Keratinocyte (primary cell): Measurements from ENCODE around the gene EP300. TPM values are rescaled to one million over a fixed set of nuclear protein-coding genes. Genes with fewer than 3 reads are reported as not detected.

ENCODE experiments used
- DNase-seq: peaks from one replicate; pipeline ENCODE4 v3.0.0-alpha.2; 2011; ENCODE audit warnings: low read depth, missing footprints, low spot score
- FAIRE-seq: peaks from 2 replicates; lab custom pipeline; 2011; peaks lifted over from hg19 to GRCh38; lab: Jason Lieb, UNC
- H2AFZ ChIP-seq: 2 replicates; pipeline ENCODE4 v1.6.0; 2012; ENCODE audit warnings: low read length, control low read depth, inconsistent platforms; ENCODE audit not compliant: control insufficient read depth
- H3K27ac ChIP-seq: 2 replicates; pipeline ENCODE4 v1.5.1; 2011; ENCODE audit warnings: low read length; ENCODE audit not compliant: control insufficient read depth, insufficient read depth
- H3K27me3 ChIP-seq: 3 replicates; pipeline ENCODE4 v1.6.0; 2011; ENCODE audit warnings: low read length; ENCODE audit not compliant: control insufficient read depth, insufficient read depth; ENCODE audit errors: extremely low read depth
- H3K36me3 ChIP-seq, 2 experiments: 2 replicates in 1 of 2; 3 replicates in 1 of 2; pipeline ENCODE4 v1.5.1; 2011; ENCODE audit warnings: low read length in 2 of 2, mild to moderate bottlenecking in 1 of 2; ENCODE audit not compliant: control insufficient read depth in 2 of 2, insufficient read depth in 2 of 2; ENCODE audit errors: extremely low read depth in 1 of 2
- H3K4me1 ChIP-seq: 3 replicates; pipeline ENCODE4 v1.5.1; 2011; ENCODE audit warnings: low read length; ENCODE audit not compliant: control insufficient read depth, insufficient read depth; ENCODE audit errors: extremely low read depth
- H3K4me2 ChIP-seq: 3 replicates; pipeline ENCODE4 v1.6.0; 2011; ENCODE audit warnings: low read depth, low read length; ENCODE audit not compliant: control insufficient read depth, insufficient read depth; ENCODE audit errors: extremely low read depth
- H3K4me3 ChIP-seq, 3 experiments: fragments of 200-600 bp in 1 of 3; sonication (generic) in 1 of 3; 2 replicates in 2 of 3; 3 replicates in 1 of 3; pipeline ENCODE4 v1.5.1; 2011 to 2016; ENCODE audit warnings: low read length in 3 of 3, mild to moderate bottlenecking in 3 of 3, control low read depth in 2 of 3, inconsistent platforms in 1 of 3, low read depth in 1 of 3, mixed read lengths in 1 of 3, mixed run types in 1 of 3, moderate library complexity in 1 of 3; ENCODE audit not compliant: control insufficient read depth in 2 of 3, insufficient read depth in 2 of 3; ENCODE audit errors: extremely low read depth in 1 of 3
- H3K79me2 ChIP-seq: 2 replicates; pipeline ENCODE4 v1.6.0; 2012; ENCODE audit warnings: low read length; ENCODE audit not compliant: control insufficient read depth, insufficient read depth
- H3K9ac ChIP-seq: 3 replicates; pipeline ENCODE4 v1.6.0; 2011; ENCODE audit warnings: low read length; ENCODE audit not compliant: control insufficient read depth, insufficient read depth; ENCODE audit errors: extremely low read depth
- H3K9me1 ChIP-seq: 3 replicates; pipeline ENCODE4 v1.6.0; 2011; ENCODE audit warnings: low read length; ENCODE audit not compliant: control insufficient read depth, insufficient read depth; ENCODE audit errors: extremely low read depth
- H3K9me3 ChIP-seq: 2 replicates; pipeline ENCODE4 v1.5.1; 2012; ENCODE audit warnings: low read depth, low read length; ENCODE audit not compliant: control insufficient read depth
- H4K20me1 ChIP-seq: 3 replicates; pipeline ENCODE4 v1.6.0; 2011; ENCODE audit warnings: low read length; ENCODE audit not compliant: control insufficient read depth, insufficient read depth; ENCODE audit errors: extremely low read depth
- EZH2 ChIP-seq: IDR thresholded peaks from one replicate; pipeline ENCODE4 v1.6.1; 2012; ENCODE audit warnings: inconsistent platforms, mild to moderate bottlenecking, low read length, moderate library complexity
- dilution Hi-C: fragments of 300-500 bp; cut with MboI; formaldehyde crosslinking; loops from one replicate; pipeline ENCODE4 v1.7.0; 2020; ENCODE audit warnings: low sequenced_read_pairs; ENCODE audit not compliant: extremely low pct_ligation_motif_present
- polyA plus RNA-seq, 5 experiments: library from polyadenylated mRNA; depleted of rRNA in 3 of 5; stranded (reverse) in 3 of 5; stranded (forward) in 1 of 5; unstranded in 1 of 5; fragments of >200 nt; gene quantifications; 1 replicate in 1 of 5; 2 replicates in 3 of 5; 3 replicates in 1 of 5; pipeline versions ENCODE4 v1.2.1 to v1.2.3, GENCODE V29; 2011 to 2012; ENCODE audit warnings: missing spikeins in 2 of 5, low read depth in 1 of 5, low replicate concordance in 1 of 5
- TF ChIP-seq, protein P1 (sequence below), 3 experiments: IDR thresholded peaks in 1 of 3; conservative IDR thresholded peaks in 1 of 3; optimal IDR thresholded peaks in 1 of 3; 2 replicates in 2 of 3; 3 replicates in 1 of 3; pipeline versions ENCODE3 to v1.5.1; 2011; ENCODE audit warnings: low read length in 3 of 3, mild to moderate bottlenecking in 3 of 3, moderate library complexity in 2 of 3, control low read depth in 1 of 3, inconsistent platforms in 1 of 3; ENCODE audit not compliant: insufficient read depth in 2 of 3; ENCODE audit errors: extremely low read depth in 1 of 3

The EP300 gene
- polyA plus RNA-seq, 1 donor (not counting 4 experiments of a cell fraction or from before 2014, with no cell fraction given), result 10.5 TPM

DNA sequence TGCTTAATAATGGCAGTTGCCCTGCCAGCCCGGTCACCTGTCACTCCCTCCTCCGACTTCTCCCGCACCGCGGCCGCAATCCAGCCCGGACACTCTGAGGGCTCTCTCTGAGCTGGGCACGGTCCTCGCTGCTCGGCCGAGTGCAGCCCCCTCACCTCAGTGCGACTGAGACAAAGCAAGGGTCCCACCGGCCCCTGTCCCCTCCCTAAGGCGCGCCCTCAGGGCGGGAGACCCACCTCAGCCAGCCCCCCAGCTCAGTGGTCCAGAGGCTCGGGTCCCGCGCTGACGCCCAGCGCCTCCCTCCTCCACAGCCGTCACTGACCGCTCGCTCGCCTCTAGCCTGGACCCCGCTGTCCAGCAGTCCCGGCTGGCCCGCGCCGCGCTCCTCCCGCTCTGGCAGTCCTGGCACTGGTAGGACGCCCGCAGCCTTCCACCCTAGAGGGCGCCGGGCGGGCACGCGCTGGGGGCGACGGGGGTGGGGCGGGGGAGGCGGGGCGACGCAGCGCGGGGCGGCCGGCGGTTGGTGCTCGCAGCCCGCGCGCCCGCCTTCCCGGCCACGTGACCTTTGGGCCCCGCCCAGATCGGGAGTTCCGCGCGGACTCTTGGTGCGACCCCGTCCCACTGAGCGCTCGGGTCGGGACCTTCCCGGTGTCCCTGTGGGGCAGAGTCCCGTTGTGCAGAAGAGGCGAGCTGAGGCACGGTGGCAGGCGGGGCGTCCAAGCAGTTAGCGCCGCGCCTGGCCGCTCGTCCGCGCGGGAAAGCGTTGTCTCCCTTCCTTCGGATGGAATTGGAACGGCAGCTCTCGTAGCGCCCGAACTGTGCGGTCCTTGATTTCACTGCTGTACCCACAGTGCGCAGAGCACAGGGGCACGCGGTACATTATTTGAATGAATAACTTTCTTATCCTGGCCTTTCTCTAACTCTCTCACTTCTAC lies 104.9 kb downstream of the EP300 start:
- Histone ChIP-seq H4K20me1 (no peaks in the 10 kb centered on the region), H3K79me2 (no peaks in the 10 kb centered on the region), H3K27ac (no peak overlapping the region), H3K27me3 (no peaks in the 10 kb centered on the region), H2AFZ (peak overlapping the region; percentile 97), H3K9ac (peak overlapping the region; percentile 64), H3K9me1 (no peaks in the 10 kb centered on the region), H3K36me3 (no peaks in the 10 kb centered on the region), H3K4me2 (peak overlapping the region; percentile 96), H3K9me3 (no peaks in the 10 kb centered on the region), H3K4me3 (peak overlapping the region; percentile 56 to 81 (median 75)), H3K4me1 (peaks cover 17% of the 10 kb centered on the region)
- dilution Hi-C loops, result no loop called here
- FAIRE-seq (no peak), DNase-seq (no peak)
- no peak for TF ChIP-seq EZH2
- TF ChIP-seq, protein P1, sequence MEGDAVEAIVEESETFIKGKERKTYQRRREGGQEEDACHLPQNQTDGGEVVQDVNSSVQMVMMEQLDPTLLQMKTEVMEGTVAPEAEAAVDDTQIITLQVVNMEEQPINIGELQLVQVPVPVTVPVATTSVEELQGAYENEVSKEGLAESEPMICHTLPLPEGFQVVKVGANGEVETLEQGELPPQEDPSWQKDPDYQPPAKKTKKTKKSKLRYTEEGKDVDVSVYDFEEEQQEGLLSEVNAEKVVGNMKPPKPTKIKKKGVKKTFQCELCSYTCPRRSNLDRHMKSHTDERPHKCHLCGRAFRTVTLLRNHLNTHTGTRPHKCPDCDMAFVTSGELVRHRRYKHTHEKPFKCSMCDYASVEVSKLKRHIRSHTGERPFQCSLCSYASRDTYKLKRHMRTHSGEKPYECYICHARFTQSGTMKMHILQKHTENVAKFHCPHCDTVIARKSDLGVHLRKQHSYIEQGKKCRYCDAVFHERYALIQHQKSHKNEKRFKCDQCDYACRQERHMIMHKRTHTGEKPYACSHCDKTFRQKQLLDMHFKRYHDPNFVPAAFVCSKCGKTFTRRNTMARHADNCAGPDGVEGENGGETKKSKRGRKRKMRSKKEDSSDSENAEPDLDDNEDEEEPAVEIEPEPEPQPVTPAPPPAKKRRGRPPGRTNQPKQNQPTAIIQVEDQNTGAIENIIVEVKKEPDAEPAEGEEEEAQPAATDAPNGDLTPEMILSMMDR (optimal IDR thresholded peaks at IDR 0.05 in 1 of 3, IDR thresholded peaks at IDR 0.05 in 1 of 3, conservative IDR thresholded peaks at IDR 0.05 in 1 of 3; ENCODE audit: extremely low read depth in 1 of 3, insufficient read depth in 2 of 3, low read length in 3 of 3), result peak in 2 of 3 experiments; percentile 37 to 42

DNA sequence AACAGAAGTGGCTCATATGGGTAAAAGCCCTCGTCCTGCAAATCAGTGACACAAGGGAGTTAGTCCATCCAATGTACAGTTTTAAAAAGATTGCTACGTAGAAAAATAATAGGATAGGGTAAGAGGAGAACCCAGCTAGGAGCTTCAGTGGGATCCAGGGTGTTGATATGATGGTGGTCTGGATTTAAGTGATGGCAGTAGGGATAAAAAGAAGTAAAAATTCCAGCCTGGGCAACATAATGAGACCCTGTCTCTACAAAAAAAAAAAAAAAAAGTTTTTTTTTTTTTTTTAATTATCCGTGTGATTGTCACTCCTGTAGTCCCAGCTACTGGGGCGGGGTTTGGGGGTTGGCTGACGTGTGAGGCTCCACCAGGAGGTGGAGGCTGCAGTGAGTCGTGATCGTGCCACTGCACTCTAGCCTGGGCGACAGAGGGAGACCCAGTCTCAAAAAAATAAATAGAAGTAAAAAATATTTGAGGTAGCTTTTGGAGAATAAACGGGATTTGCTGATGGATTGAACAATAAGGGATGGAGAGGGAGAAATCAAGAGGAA lies 105.7 kb downstream of the EP300 start:
- FAIRE-seq (no peak), DNase-seq (no peak)
- peaks cover 17% of the 10 kb centered on the region for H3K4me1 ChIP-seq
- peak overlapping the region; percentile 97 for H2AFZ ChIP-seq
- no peak overlapping the region for H3K27ac ChIP-seq
- no peak for TF ChIP-seq EZH2
- H3K4me2 ChIP-seq, result peak overlapping the region; percentile 96
- peak overlapping the region; percentile 56 to 81 (median 75) for H3K4me3 ChIP-seq
- no peaks in the 10 kb centered on the region for H3K27me3 ChIP-seq
- dilution Hi-C loops, result no loop called here
- H3K9ac ChIP-seq, result peak overlapping the region; percentile 64
- no peaks in the 10 kb centered on the region for H3K36me3 ChIP-seq
- H3K79me2 ChIP-seq, result no peaks in the 10 kb centered on the region
- no peaks in the 10 kb centered on the region for H3K9me1 ChIP-seq
- no peaks in the 10 kb centered on the region for H3K9me3 ChIP-seq
- no peaks in the 10 kb centered on the region for H4K20me1 ChIP-seq
